ENCODE measurements around the gene ADCY7.

Gene ADCY7

DNA sequence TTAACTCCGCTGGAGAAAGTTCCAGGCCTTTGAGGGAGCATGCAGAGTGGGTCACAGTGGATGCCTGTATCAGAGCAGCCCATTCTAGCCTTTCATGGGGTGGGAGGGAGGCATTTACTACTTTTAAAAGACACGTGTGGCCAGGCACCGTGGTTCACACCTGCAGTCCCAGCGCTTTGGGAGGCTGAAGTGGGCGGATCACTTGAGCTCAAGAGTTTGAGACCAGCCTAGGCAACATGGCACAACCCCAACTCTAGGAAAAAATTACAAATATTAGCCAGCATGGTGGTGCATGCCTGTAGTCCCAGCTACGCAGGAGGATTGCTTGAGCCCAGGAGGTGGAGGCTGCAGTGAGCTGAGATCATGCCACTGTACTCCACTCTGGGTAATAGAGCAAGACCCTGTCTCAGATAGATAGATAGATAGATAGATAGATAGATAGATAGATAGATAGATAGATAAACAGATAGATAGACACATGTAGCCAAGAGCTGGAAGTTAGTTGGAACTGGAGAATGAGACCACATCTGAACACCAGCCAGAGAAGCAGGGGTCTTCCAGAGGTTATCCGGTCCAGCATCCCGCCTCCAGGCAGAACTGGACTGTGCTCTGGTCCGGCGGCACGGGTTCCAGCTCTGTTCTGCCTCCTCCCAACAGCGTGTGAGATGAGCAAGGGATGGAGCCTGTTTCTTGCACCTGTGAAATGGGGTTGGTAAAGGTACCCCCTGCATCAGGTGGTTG is 3.6 kb downstream of the ADCY7 start:
- Mint-ChIP-seq H3K4me3 (peak overlapping the region; percentile 30 to 61), H3K27me3 (no peaks in the 10 kb centered on the region), H3K9me3 (no peaks in the 10 kb centered on the region), H3K27ac (peak overlapping the region in 1 of 2 donors; percentile 54), H3K4me1 (peaks cover 93% of the 10 kb centered on the region)
- no peak for ATAC-seq
- DNase-seq = no peak

DNA sequence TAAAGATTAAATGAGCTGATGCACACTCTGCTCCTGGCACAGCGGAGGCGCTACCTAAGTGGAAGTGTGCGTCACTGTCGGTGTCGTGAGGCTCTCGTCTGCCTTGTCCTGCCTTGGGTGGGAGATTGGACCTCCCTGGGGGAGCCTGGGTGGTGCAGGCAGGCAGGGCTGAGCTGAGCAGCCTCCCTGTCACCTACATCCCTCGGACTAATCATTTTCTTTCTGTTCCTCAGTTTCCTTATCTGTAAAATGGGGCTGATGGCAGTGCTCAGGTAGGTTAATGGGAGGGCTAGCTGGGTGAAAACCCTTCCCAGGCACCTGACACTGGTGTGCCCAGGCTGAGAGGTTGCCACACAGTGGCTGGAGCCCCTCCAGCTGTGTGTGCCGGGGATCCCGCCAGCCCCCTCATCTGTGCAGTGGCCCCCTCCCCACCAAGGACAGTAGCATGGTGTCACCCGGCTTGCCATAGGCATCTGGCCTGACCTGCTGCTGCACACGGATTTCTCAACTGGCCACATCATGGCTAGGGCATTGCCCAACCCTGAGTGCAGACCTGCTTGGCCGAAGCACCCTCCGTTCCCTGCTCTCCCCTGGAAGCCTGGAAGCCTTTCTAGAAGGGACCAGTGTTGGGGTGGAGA is 4.3 kb downstream of the ADCY7 start:
- H3K9me3 Mint-ChIP-seq = no peaks in the 10 kb centered on the region
- peak overlapping the region in 1 of 2 donors; percentile 61 for H3K4me3 Mint-ChIP-seq
- H3K27me3 Mint-ChIP-seq = no peaks in the 10 kb centered on the region
- H3K27ac Mint-ChIP-seq = peak overlapping the region in 1 of 2 donors; percentile 57
- DNase-seq = no peak
- ATAC-seq = no peak
- peaks cover 93% of the 10 kb centered on the region for H3K4me1 Mint-ChIP-seq

DNA sequence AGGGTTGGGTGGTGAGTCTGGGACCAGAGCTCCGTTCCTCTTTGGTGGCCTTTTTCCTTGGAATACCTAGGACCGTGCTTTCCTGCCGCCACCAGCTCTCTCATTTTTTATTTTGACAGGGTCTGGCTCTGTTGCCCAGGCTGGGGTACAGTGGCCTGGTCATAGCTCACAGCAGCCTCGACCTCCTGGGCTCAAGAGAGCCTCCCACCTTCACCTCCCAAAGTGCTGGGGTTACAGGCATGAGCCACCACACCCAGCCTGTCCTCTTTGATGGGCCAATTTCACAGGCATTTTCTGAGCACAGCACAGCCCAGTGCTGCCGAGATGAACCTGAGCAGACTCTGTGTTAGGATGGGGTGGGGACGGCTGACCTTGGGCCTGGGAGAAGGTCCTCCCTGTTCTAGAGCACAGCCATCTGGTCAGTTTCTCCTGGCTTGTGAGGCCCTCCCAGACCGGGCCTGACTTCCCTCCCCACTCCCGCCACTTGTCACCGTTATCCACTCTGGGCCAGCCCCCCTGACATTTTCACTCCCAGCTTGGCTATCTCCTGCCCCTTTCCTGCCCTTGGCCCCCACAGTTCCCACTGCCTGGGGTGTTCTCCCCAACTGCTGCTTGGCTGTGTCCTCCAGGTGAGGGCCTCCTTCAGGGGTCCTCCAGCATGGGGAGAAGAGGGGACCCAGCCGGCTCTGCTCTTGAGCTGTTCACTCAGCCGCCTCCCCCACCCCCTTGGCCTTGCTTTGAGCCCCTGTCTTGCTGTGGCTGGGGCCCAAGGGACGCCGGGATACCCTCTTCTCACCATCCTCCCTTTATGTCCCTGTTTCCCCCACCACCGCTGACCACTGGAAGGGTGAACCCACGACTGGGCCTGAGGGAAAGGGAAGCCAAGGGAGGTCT is 5.0 kb downstream of the ADCY7 start:
- Mint-ChIP-seq H3K27ac (peak overlapping the region in 1 of 2 donors; percentile 87), H3K9me3 (no peaks in the 10 kb centered on the region), H3K4me3 (peak overlapping the region in 1 of 2 donors; percentile 35), H3K4me1 (peaks cover 92% of the 10 kb centered on the region), H3K27me3 (no peaks in the 10 kb centered on the region)
- ATAC-seq (no peak), DNase-seq (no peak)

DNA sequence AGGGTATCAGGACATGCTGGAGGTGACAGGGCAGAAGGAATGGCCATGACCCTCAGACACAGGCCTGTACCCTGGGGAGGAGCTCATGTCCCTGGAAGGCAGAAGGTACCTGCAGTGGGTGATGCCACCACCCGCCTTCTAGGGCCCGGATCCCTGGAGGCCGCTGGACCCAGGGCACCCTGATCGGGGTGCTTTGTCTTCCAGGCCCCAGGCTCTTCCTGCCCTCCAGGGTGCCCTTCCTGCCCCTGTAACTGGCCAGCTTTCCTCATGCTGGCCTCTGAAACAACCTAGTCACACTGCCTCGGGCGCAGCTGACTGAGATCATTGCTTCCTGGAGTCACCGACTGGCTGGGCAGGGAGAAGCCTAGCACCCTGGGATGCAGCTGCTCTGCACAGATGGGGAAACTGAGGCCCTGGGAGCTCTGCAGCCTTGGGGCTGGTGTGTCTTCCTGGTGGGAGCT is 5.8 kb downstream of the ADCY7 start:
- H3K4me1 Mint-ChIP-seq = peaks cover 98% of the 10 kb centered on the region
- H3K4me3 Mint-ChIP-seq = peak overlapping the region; percentile 50 to 99
- H3K27me3 Mint-ChIP-seq = no peaks in the 10 kb centered on the region
- H3K27ac Mint-ChIP-seq = peak overlapping the region; percentile 87 to 90
- ATAC-seq (no peak), DNase-seq (no peak)
- H3K9me3 Mint-ChIP-seq = no peaks in the 10 kb centered on the region

DNA sequence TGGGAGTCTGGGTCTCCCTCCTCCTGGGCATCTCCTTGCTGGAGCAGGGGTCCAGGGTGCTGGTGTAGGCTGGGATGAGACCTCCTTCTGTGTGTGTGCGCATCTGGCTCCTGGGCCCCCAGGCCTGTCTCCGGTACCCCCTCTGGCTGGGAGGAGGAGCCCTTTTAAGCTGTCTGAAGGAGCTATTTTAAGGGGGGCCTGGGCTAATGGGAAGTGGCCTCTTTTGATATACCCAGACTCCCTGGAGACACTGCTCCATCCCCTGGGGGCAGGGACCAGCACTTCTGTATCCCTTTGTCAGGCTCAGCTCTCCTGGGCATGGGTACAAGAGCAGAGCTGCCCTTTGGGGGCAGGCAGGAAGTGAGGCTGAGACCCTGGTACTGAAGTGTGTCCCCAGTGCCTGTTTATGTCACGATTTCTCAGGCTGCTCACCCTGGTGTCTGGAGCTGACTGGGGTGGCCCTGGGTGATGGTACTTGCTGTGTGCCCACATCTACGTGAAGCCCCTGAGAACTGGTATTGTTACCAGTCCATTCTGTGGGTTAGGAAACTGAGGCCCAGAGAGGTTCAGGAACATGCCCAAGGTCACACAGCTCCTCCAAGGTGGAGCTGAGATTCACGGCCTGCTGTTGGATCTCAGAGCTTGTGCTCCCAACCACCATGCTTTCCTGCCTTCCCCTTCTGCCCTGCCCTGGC is 6.5 kb downstream of the ADCY7 start:
- ATAC-seq (no peak), DNase-seq (no peak)
- Mint-ChIP-seq H3K9me3 (no peaks in the 10 kb centered on the region), H3K4me3 (peak overlapping the region; percentile 94 to 99), H3K27ac (peak overlapping the region; percentile 76 to 94), H3K4me1 (peaks cover 98% of the 10 kb centered on the region), H3K27me3 (no peaks in the 10 kb centered on the region)

DNA sequence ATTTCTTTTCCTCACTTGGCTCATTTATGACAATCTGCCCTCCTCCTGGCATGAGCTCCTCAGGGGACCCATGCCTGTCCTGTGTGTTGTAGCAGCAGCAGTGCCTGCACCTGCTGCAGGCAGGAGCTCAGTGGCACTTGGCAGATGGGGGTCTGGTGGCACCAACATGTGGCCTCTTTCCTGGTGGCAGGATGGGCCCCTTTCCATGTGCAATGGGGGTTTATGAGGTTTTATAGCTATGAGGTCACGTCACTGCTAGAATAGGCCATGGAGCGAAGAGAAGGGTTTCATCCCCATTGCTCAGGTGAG is 7.0 kb downstream of the ADCY7 start:
- Mint-ChIP-seq H3K9me3 (peaks cover 2 to 4% of the 10 kb centered on the region in 2 donors), H3K4me1 (peaks cover 98% of the 10 kb centered on the region), H3K27ac (peak overlapping the region; percentile 94 to 98), H3K4me3 (peak overlapping the region; percentile 94 to 99), H3K27me3 (no peaks in the 10 kb centered on the region)
- no peak for DNase-seq
- ATAC-seq = no peak

DNA sequence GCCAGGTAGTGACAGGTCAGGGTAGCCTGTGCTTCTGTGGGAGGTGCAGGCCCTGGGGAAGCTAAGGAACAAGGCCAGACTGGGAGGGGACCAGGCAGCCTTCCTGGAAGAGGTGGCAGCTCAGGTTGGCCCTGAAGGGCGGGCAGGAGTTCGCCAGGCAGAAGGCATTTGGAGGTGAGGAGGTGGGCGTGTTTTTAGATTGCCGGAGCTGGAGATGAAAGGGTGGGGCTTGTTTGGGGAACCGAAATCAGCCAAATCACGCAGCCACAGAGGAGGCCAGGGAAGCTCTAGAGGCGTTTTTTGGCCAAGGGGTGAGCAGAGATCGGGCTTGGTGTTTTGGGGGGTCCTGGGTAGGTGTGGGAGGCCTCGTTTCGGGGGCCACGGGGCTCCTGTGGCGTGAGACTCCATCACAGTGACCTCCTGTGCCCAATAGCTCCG is 7.6 kb downstream of the ADCY7 start:
- DNase-seq (peak in 1 of 2 donors; percentile 45), ATAC-seq (peak; percentile 24)
- peaks cover 98% of the 10 kb centered on the region for H3K4me1 Mint-ChIP-seq
- peak overlapping the region; percentile 94 to 98 for H3K27ac Mint-ChIP-seq
- peak overlapping the region; percentile 94 to 99 for H3K4me3 Mint-ChIP-seq
- H3K9me3 Mint-ChIP-seq = peaks cover 4 to 7% of the 10 kb centered on the region in 2 donors
- H3K27me3 Mint-ChIP-seq = no peaks in the 10 kb centered on the region

DNA sequence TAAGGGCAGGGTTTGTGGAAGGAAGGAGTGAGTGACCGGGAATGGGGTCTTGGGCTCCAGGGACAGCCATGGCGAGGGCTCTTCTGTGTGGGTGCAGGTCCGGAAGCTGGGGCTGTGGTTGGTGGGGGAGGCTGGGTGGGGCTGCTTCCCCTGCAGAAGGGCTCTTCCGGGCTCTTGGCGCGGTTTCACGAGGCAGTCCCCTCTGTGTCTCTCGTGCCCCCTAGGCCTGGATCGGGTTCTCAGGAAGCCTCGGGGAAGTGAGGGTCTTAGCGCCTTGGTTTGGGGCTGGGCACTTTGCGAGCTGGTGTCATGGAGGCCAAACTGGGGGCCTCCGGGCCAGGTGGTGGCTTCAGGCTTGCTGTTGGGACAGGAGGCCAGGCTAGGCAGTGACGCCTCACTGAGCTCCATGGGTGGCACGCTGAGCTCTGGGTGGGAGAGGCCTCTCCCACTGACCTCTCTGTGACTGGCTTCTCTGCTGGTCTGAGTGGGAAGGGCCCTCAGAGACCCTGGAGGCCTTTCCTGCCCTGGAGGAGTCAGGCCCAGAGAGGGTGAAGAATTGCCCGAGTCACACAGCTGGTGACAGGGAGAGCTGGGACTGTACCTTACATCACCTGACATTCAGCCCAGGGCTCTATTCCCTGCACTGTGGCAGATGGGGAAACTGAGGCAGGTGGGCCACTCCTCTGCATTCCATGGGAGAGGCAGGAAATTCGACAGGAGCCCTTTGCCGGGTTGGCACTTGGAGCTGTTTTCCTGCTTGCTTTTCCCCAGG is 8.2 kb downstream of the ADCY7 start:
- Mint-ChIP-seq H3K9me3 (peaks cover 4 to 7% of the 10 kb centered on the region in 2 donors), H3K4me3 (peak overlapping the region; percentile 94 to 99), H3K27me3 (no peaks in the 10 kb centered on the region), H3K4me1 (peaks cover 98% of the 10 kb centered on the region), H3K27ac (peak overlapping the region; percentile 94 to 98)
- ATAC-seq (peak; percentile 66), DNase-seq (peak; percentile 52 to 57)

DNA sequence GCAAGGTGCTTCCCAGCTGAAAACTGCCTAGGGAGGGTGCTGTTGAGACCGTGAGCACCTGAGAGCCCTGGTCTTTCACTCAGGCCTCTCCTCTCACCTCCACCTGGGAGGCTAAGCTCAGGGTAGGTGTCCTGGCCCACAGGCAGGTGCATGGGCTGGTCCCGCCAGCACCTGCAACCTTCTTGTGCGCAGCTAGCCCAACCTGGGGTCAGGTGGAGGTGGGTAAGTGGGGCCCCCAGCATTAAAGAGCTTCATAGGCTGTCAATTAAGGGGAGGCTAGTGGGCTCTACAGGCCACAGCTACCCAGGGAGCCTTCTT is 8.7 kb downstream of the ADCY7 start:
- no peak for ATAC-seq
- Mint-ChIP-seq H3K27ac (peak overlapping the region; percentile 94 to 98), H3K4me1 (peaks cover 98% of the 10 kb centered on the region)

DNA sequence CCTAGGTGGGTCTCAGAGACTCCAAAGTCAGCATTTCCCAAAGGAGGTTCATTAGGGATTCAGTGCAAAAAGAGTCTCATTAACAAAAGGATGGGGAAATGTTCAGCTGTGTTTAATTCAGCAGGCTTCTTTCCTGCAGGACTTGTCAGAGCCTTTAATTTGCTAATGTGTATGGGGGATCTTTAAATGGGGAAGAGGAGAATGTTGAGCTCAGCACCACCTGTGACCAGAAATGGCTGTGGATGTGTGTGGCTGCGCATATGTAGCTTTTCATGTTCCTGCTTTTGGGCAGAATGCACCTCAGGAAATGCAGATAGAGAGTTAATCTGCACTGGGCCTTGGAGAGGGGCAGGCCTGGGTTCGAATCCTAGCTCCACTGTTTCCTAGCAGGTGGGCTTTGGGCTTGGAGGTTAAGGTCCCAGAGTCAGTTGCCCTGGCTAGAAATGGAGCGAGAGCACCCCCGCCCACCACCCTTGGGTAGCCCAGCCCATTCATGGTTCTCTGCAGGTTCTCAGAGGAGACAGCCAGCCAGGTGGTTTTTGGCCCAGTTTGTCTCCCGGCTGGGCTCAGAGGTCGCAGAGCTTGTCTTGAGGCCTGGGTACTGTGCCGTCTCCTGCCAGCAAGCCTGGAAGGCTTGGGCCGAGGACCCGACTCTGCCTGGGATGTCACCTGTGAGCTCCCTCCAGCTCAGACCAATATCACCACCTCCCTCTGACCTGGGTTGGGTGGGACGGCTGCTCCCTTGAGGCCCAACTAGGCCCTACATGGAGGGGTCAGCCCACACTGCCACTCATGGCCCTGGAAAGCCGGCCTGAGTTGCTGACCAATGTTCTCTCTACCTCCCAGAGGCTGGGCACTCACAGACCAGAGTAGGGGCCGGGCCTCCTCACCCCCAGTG is 9.3 kb downstream of the ADCY7 start:
- peak overlapping the region; percentile 94 to 99 for H3K4me3 Mint-ChIP-seq
- H3K27me3 Mint-ChIP-seq = no peaks in the 10 kb centered on the region
- ATAC-seq (no peak), DNase-seq (no peak)
- peaks cover 4 to 7% of the 10 kb centered on the region in 2 donors for H3K9me3 Mint-ChIP-seq
- H3K4me1 Mint-ChIP-seq = peaks cover 98% of the 10 kb centered on the region
- peak overlapping the region in 1 of 2 donors; percentile 94 for H3K27ac Mint-ChIP-seq

More for the DNA sequence above, 8.7 kb downstream of the ADCY7 start:
- H3K9me3 Mint-ChIP-seq = peaks cover 4 to 7% of the 10 kb centered on the region in 2 donors
- no peak for DNase-seq
- no peaks in the 10 kb centered on the region for H3K27me3 Mint-ChIP-seq
- peak overlapping the region; percentile 94 to 99 for H3K4me3 Mint-ChIP-seq

DNA sequence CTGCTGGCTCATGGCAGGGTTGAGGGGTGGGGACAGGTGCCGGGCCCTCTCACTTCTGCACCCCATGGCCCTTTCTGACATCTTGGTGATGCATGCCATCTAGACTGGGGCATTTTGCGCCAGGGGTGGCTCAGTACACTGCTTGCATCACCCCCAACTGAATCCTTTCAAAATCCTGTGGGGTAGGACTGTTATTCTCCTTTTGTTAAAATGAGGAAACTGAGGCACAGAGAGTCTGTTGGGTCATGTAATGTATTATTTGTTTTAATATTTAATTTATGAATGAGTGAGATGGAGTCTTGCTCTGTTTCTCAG is 9.9 kb downstream of the ADCY7 start:
- Mint-ChIP-seq H3K9me3 (peaks cover 4 to 7% of the 10 kb centered on the region in 2 donors), H3K4me1 (peaks cover 98% of the 10 kb centered on the region), H3K27me3 (no peaks in the 10 kb centered on the region), H3K4me3 (no peak overlapping the region), H3K27ac (no peak overlapping the region)
- no peak for ATAC-seq
- DNase-seq = no peak

DNA sequence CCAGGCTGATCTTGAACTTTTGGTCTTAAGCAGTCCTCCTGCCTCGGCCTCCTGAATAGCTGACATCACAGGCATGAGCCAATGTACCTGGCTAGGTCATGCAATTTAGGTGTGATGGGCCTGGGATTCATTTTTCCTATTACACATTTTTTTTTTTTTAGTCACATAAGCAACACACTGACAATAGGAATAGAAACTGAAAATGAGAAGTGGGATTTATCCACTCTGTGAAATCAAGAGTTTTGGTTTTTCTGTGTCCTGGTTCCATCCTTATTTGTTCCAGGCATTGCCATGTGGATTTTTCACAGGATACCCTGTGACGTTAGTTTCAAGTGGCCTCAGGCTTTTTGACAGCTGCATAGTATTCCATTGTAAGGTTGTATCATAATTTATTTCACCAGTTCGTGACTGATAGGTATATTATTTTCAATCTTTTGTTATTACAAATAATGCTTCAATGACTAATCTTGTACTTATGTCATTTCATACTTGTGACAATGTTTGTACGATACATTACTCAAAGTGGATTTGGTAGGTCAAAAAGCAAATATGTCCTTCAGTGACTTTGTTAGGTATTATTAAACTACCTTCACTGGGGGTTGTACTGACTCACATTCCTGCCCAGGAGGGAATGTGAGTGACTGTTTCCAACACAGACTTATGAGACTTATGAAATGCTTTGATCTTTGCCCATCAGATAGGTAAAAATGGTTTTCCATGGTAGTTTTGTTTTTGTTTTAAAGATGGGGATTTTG is 10.6 kb downstream of the ADCY7 start:
- DNase-seq = peak in 1 of 2 donors; percentile 26
- peaks cover 4 to 7% of the 10 kb centered on the region in 2 donors for H3K9me3 Mint-ChIP-seq
- ATAC-seq = peak; percentile 36
- peak overlapping the region; percentile 29 to 84 for H3K27ac Mint-ChIP-seq
- no peaks in the 10 kb centered on the region for H3K27me3 Mint-ChIP-seq
- H3K4me1 Mint-ChIP-seq = peaks cover 98% of the 10 kb centered on the region
- peak overlapping the region; percentile 23 to 63 for H3K4me3 Mint-ChIP-seq

DNA sequence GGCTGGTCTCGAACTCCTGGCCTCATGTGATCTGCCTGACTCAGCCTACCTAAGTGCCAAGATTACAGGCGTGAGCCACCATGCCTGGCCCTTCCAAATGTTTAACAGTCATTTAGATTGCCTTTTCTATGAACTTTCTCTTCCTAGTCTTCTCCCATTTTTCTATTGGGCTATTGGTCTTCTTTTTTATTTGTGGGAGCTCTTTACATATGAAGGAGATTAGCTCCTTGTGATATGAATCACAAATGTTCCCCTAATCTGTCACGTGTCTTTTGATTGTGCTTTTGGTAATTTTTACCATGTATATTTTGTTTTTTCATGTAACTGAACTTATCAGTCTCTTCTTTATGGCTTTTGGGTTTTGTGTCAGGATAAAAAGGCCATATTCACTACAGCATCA is 11.9 kb downstream of the ADCY7 start:
- ATAC-seq (no peak), DNase-seq (no peak)
- Mint-ChIP-seq H3K4me1 (peaks cover 98% of the 10 kb centered on the region), H3K27me3 (no peaks in the 10 kb centered on the region), H3K4me3 (peak overlapping the region; percentile 36 to 57), H3K9me3 (peaks cover 4 to 7% of the 10 kb centered on the region in 2 donors), H3K27ac (peak overlapping the region; percentile 66 to 92)
